ENCODE data around the gene ZBTB25.

ZBTB25 gene

DNA sequence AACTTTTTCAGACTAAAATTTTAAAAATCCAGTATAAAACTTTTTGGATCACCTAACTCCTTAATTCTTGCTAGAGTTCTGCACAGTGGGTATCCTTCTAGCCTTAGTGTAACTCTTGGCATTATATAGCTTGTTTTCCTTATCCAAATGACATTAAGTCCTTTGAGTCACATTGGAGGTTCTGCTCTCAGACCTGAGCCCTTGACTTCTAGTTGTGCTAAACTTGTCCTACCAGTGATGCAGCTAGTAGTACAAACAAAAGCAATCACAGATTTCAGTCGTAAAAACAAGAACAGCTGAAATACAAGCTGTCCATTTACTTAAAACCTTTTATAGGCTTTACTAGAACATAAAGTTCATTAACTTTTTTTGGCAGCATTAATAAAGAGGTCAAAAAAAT lies 11.4 kb upstream of the ZBTB25 start:
- DNase-seq = no peak

DNA sequence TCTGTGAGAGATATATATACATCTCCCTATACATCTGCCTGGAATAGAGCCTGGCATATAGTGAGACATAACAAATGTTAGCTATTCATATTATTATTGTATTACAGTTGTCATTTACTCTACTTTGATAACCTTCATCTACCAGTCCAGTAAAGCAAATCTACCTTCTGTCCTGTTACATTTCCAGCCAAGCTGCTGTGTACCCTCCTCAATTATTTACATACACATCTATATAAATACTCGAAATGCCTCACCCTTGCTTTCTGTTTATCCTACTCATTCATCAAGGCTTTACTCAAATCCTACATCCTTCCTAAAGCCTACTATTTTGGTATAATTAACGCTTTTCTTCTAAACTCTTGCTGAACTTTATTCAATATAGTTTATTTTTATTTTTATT lies 9.6 kb upstream of the ZBTB25 start:
- DNase-seq = no peak

DNA sequence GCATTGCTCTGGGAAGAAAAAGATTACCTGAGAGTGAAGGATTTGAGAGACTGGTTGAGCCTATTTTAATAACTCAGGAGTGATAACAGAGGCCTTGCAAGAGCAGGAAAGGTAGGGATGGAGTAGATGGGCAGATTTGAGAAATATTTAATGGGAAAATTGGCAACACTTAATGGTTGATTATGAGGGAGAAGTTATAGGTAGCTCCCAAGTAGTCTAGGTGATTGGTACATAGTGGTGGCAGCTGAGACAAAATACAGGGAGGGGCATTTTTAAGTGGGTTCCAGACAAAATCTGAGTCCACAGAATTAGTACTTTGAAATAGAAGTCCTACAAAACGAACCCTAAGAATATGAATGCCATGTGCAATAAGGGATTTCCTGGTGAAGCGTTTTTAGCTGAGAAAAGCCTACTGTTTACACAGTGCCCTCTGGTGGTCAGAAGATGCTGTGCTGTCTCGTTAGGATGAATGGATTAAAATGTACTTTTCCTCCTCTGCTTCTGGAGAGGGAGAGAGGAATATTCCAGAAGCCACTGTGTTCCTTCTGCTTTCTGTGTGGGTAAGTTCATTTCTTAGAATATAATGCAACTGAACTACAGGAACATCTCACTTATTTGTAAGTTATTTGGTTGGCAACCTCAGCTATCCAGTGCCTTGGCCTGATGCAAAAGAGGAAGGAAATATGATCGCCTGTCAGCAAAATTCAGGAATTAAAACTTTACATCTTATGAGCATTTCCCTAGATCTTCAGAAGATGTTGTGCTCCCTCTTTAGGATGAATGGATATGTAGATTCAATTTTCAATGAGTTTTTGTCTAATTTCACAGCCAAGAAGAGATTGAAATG lies 7.4 kb upstream of the ZBTB25 start:
- peak; percentile 61 for DNase-seq

DNA sequence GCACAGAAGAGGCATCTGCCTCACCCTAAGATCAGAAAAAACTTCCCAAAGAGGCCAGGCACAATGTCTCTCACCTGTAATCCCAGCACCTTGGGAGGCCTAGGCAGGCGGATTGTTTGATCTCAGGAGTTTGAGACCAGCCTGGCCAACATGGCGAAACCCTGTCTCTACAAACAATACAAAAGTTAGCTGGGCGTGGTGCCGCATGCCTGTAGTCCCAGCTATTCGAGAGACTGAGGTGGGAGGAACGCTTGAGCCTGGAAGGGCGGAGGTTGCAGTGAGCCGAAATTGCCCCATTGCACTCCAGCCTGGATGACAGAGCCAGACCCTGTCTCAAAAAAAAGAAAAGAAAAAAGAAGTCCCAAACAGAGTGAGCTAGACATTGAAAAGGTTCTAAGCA lies 5.4 kb upstream of the ZBTB25 start:
- DNase-seq = no peak

DNA sequence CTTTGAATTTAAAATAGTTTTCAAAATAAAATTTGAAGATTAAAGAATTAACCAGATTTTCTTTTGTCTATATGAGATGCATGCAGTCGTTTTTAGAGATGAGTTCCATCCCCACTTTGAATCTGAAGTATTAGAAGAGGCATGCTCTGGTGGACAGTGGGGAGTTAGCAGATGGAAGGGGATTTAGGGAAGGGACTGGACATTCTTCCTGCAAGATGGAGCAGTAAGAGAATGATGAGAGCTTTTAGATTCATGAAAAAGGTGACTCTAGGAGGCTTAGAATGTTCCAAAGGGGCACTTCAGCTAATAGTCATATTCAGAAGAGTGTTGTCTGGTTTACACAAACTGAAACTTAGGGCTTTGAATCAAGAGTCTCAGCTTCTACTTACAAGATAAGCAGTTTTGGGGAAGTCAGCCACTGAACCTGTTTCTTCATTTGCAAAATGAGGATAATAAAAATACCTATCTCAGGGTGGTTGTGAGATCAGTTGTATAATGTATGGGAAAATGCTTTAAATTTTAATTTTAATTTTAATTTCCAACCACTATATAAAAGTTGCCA lies 4.7 kb upstream of the ZBTB25 start:
- DNase-seq = no peak

DNA sequence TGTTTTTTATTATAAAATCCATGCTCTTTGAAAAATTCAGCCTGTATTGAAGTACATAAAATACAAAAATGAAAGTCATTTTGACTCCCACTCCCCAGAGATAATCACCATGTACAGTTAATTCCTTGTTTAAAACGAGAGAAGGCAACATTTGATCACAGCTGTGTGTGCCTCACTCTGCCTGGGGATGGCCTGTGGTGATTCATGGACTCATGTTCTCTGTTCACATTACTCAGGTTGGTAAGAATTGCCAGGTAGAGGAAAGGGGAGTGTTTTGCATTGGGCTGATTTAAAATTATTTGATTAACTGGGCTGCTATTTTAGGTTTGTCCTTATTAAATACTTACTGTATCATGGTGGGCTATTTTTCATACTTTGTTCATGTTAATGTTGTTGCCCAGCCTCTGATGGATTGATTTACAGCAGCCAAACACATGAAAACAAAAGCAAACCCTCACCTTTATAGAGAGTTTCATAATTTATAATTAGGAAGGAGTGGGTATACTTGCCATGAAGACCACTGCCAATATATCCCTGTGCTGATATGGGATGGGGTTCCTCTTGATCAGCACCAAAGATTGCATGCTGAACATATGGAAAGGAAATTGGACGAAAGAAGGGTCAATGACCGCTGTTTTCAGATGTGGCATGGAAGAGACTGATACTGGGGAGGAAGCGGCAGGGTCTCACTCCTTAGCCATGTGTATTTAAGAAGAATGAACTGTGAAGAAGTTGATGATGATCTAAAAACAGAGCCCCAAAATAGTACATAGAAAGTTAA lies 3.9 kb upstream of the ZBTB25 start:
- no peak for DNase-seq

DNA sequence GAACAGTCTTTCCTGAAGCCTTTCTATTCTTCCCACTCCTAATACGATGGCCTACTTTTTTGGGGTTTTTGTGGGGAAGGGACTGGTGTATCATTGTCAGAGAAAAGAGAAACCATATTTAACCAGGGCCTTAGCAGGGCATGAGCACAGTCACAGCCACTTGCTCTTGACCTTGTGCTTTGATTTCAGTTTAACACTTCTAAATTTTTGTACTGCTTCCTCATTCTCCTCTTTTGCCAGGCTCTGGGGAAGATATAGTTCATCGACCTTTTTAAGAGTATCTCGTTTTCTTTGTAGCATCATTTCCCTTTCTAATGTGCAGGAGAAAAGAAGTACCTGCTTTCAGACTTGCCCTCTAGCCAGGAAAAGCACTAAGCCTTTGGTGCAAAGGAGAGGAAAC lies 3.1 kb upstream of the ZBTB25 start:
- DNase-seq = no peak

DNA sequence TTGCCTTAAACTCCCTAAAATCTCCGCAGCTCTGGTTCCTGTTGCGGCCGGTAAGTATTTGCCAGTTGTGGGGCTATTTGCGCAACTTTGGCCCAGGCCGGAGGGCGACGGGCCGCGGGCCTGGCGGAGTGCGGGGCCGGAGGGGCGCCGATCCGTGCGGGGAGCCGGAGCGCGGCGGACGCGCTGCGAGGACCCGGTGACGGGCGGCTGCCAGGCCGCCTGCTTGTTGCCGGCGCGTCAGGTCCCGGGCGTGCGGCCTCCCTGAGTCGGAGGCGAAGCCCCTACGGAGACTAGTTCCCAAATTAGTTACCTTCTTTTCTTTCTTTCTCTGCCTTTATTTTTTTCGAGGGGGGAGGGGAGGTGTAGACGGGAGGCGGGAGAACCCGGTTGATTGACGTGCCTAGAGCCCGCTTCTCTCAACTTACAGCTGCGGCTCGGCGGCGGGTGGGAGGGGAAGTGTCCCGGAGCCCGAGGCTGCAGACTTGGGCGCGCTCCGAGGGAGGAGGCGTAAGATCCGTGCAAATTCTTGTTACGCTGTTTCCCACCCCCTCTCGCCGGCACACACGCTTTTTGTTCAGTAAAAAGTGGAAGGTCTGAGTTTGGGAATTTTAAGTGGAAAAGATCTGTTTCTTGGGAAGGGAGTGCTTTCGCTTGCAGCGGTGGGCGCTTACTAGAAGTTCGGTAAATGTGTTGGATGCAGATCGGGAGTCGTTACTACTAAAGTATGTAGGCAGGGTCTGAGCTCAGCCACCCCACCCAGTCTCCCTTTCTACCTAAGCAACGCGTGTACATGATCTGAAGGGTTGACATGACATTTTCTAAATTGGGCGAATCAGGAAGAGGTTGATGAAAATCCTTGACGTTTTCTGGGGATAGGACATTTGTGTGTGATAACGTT lies 1.5 kb upstream of the ZBTB25 start:
- DNase-seq = peak; percentile 81

DNA sequence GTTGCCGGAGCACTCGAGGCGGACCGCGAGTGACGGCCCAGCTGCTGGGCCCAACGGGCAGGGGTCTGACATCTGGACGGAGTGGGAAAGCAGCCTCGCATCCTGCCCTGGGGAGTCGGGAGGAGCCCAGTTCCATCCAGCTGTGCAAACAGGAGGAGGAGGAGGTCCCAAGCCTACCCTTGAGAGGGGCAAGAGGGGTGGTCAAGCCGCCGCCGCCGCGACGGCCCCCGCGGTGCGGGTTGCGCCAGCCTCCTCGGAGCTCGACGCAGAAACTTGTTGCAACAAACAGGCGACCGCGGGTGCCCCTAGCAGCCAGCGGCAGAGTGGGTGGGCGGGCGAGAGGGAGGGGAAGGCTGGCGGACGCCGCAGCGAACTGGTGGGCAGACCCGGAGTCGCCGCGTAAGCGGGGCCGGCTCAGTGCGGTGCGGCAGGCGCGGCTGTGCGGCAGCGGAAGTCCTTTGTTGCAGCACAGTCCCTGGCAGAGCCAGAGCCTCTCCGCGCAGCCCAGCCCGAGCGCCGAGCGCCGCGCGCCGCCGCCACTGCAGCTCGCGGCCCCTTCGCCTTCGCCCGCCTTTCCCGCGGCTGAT lies 765 bp upstream of the ZBTB25 start, which contains the start of gene ZBTB1:
Gene ZBTB1 (plus strand): TSS at position 461 of the 587 bp plus-strand sequence. CDS start 16,735 bp downstream, outside the sequence.
- peak; percentile 90 for DNase-seq

DNA sequence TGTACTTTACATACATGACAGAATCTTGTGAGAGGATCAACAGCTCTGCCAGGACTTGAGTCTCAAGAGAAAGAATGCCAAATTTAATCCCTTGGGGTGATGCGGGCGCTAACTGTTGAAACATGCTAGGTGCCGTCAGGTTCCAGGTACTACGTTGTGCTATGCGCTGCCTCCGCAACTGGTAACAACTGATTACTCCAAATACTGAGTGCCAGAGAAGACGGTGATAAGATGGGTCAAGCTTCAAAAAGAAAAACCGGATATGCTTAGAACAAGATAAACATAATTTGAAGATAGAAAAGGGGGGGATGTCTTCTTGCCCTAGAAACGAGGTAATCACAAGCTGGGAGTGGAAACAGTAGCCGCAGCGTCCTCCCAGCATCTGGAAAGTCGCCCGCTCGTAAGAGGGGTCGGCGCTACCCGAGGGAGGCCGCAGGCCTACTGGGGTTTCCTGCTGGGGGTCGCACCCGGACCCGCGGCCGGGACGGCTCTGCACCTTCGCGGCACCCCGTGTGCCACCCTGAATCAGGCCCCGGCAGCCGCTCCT lies 678 bp downstream of the ZBTB25 start:
- DNase-seq = no peak

DNA sequence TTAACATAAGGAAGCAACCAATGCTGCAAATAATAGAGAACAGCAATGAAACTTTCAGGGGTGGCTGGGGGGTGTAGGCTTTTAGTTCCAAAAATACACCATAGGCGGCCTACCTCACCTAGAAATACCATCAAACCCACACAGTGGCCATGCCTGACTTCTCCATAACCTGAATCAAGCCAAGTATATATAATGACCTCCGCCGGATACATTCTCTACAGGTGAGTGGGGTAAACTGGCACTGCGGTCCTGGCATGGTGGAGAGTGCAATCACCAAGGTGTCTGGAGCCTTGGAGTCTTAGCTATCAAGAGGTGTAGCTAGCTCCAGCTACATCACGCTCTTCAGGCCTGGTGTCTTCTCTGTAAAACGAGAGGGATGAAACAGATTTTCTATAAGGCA lies 1.2 kb downstream of the ZBTB25 start:
- no peak for DNase-seq

DNA sequence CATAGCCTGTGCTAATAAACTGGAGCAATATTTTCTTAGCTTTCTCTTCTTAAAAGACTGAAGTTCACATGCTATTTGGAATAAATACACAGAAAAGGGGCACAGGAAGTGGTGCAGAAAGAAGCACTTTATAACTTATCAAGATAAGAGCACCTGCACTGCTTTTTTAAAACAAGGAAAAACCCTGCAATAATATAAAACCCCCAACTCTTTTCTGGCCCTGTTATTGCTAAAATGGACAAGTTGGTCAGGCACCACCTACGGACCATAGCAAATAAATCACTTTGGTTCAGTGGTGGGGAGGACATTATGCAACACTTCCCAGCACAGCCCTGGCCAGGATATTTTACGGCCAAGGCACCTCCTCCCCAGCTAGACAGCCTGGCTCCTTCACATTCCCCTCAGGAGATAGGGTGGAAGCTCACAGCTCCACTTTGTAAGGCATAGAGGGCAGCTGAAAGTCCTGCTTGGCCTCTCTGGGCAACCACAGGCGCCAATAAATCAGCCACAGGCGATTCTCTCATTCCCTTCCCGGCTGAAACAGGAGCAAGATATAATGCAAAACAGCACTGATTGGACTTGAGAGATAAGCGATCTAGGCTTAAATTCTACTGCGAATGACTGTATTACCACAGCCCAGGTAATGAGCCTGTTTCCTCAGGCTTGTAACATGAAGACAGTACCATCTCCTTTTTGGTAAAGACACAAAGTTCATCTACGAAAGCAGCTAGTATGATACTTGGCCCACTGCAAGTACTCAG lies 2.0 kb downstream of the ZBTB25 start:
- no peak for DNase-seq

DNA sequence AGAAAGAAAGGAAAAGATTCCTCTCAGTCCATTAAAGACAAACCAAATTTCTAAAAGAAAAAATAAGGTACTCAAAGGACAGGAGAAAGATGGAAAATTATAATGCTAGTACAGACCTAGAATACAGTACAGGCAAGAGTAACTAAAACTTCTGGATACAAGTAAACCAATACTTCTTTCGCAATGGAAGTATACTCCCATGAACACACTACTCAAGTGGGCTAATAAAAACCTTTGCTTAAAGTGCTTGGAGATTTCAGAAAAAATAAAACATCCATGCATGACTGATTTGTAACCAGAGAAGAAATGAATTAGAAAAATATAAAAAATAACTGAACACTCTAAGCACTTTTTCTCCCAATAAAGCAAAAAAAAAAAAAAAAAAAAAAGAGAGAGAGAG lies 3.5 kb downstream of the ZBTB25 start:
- DNase-seq = no peak

DNA sequence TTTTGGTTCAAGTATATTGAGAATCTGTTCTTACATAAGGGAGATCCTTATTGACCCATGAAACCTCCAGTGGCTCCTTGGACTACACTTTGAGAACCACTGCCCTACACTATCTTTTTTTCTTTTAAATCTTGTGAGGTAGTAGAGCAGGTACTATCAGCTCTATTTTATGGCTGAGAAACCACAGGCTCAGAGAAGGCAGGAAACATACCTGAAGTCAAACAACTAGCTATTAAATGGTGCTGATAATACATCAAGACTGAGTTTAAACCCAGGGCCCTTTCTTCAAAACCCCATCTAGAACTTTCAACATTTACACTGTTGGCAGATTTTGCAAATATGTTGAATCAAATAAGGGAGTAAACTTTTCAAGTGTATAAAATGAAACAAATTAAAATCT lies 6.9 kb downstream of the ZBTB25 start:
- DNase-seq = no peak

DNA sequence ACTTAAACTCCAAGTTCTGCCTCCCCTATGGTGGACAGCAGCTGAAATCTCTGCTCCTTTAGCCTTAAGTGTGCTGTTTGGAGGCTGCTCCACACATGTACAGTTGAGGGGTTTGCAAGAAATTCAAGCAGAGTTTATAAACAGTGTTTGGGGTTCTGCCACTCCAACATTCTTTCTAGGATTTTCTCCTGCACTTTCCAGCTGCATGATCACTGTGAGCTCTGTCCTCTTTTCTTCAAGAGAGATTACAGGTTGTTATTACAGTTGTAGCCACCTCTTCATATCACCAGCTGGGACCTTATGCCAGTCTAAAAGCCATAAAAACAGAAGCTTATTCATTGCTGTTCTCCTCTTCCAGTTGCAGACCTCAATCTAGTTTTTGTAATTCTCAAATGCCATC lies 8.4 kb downstream of the ZBTB25 start:
- no peak for DNase-seq

DNA sequence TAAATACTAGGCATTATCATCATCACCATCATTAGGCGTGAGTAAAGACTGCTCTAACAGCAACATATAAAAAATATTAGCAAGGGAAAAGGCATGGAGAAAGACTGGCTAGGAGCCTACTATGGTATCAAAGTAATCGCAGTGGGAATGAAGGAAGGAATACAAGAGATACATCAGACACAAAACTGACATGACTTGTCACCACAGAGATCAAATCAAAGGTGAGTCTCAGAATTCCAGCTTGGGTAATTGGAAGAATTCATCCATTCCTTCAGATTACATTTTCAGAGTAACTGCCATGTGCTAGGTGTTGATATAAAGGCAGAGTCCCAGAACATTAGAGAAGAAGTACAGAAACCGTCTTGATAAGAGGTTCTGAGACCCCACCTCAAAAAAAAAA lies 10.2 kb downstream of the ZBTB25 start:
- no peak for DNase-seq

DNA sequence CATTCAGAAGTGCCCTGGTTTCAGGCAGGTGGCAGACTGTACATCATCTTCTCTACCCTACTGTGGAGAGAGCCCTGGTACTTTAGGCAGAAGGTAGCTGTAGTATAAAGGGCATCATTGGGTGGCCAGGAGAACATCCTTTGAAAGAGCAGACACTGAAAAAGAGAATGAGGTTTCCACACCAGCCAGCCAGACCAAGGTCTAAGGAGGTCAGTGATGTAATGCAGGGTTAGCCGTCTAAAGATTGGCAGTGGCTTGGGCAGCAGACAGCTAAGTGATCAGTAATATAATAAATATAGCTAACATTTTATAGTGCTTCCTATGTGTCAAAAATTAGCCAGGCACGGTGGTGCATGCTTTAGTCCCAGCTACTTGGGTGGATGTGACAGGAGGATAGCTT lies 12.0 kb downstream of the ZBTB25 start:
- DNase-seq = no peak

DNA sequence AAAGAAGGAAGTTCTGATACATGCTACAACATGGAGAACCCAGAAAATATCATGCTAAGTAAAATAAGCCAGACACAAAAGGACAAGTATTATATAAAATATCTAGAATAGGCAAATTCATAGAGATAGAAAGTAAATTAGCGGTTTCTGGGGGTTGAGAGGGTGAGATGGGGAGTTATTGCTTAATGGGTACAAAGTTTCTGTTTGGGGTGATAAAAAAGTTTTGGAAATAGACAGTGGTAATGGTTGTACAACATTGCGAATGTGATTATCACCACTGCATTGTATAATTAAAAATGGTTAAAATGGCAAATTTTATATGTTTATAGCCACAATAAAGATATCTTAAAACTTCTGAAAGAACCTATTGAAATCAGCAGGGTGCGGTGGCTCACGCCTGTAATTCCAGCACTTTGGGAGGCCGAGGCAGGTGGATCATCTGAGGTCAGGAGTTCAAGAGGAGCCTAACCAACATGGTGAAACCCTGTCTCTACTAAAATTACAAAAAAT lies 15.0 kb downstream of the ZBTB25 start:
- no peak for DNase-seq

DNA sequence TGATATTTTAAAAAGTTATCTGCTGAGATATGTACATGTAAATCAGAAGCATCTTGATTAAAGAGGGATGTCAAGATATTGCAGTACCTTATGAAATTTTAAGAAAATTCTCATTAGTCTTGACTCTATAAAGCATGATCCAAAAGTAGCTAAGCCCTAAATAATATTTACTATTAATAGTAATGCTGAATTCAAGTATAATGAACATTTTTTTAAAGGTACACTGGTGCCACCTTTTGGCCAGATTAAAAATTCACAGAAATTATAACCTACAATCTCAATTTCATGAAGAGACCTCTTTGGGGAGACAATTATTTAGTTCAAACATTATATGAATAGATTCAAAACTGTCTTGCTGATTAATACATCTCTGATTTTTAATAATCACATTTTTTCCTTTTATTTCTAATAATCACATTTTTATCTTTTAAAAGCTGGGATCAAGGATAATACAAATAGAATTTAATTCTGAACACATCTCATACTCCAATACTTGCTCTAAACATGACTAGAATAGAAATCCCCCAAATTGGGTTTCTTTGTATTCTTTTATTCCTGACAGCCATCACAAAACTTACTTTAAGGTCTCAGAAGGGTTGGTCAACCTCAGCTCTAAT lies 24.9 kb downstream of the ZBTB25 start:
- no peak for DNase-seq

DNA sequence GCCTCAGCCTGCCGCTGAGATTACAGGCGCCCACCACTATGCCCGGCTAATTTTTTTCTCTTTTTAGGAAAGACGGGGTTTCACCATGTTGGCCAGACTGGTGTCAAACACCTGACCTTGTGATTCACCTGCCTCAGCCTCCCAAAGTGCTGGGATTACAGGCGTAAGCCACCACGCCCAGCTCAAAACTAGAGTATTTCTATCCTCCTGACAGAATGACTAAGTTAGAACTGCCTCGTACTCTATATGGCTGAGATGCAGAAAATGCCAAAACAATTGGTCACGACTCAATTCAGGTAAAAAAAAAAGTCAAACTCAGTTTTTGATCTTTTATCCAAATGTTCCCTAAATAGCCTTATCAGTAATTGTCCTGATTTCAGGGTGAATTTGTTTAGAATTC lies 27.2 kb downstream of the ZBTB25 start:
- DNase-seq = no peak

Data from NCI-H1092 (cell line).